Right lobe of liver (tissue), 6 donors: ENCODE results near the gene LPIN1. TPM values are rescaled to one million over a fixed set of nuclear protein-coding genes. Genes with fewer than 3 reads are reported as not detected.

ENCODE experiments used
- ATAC-seq, 4 donors: fragments of 200-7000 bp; cut with Tn5 transposase; one replicate each; pipeline ENCODE4 v1.9.1; 2020; ENCODE audit warnings: mild to moderate bottlenecking in 4 of 4, moderate library complexity in 4 of 4
- DNase-seq, 3 donors: peaks; one replicate each; pipeline ENCODE4 v3.0.0-alpha.2; 2020
- H3K27ac ChIP-seq, 3 donors: fragments of 200-600 bp; one replicate each; pipeline ENCODE4 v1.8.0; 2022
- H3K27me3 ChIP-seq, 2 donors: fragments of 200-600 bp; one replicate each; pipeline ENCODE4 v1.8.0; 2022
- H3K36me3 ChIP-seq, 4 donors: fragments of 200-600 bp; sonication (generic) in 1 of 4; one replicate each; pipeline versions ENCODE4 v1.5.1 to v1.8.0; 2017 to 2022; ENCODE audit warnings: control low read depth in 1 of 4
- H3K4me1 ChIP-seq, 4 donors: fragments of 200-600 bp; sonication (generic) in 1 of 4; one replicate each; pipeline versions ENCODE4 v1.5.1 to v1.8.0; 2017 to 2022; ENCODE audit warnings: control low read depth in 1 of 4
- H3K4me3 ChIP-seq, 3 donors: fragments of 200-600 bp; one replicate each; pipeline ENCODE4 v1.8.0; 2022
- H3K9me3 ChIP-seq, 4 donors: fragments of 200-600 bp; sonication (generic) in 1 of 4; one replicate each; pipeline versions ENCODE4 v1.5.1 to v1.8.0; 2017 to 2022; ENCODE audit warnings: control low read depth in 1 of 4
- POLR2A ChIP-seq: fragments of 450-650 bp; IDR thresholded peaks from one replicate; pipeline ENCODE4 v1.6.1; 2017; ENCODE audit warnings: antibody characterized with exemption, mild to moderate bottlenecking
- WGBS: methylation state at CpG from one replicate; pipeline ENCODE4 v1.1.6; 2018; ENCODE audit warnings: low coverage, low lambda C conversion rate; ENCODE audit not compliant: insufficient coverage; ENCODE audit errors: missing lambda C conversion rate; 5-methylcytosine and 5-hydroxymethylcytosine counted together
- intact Hi-C, 2 donors: fragments of 100-400 bp; cut with DNase I; formaldehyde crosslinking; loops; one replicate each; pipeline versions ENCODE4 v1.11.2 to v1.14.1; 2022
- total RNA-seq, 6 experiments: library from RNA; depleted of rRNA in 2 of 6; stranded (reverse); fragments of >200 nt in 2 of 6; fragmentation: NEBNext Ultra II Directional in 3 of 6; extraction: Animal tissue kit (Norgen Biotek cat#: 25700) in 3 of 6; gene quantifications; one replicate each; pipeline versions ENCODE4 v1.1.0 to v1.2.4, GENCODE V29; 2016 to 2023
- TF ChIP-seq, protein P1 (sequence below), 4 donors: fragments of 200-600 bp in 3 of 4; fragments of 450-650 bp in 1 of 4; IDR thresholded peaks; one replicate each; pipeline versions ENCODE4 v1.5.1 to v1.8.0; 2016 to 2022; ENCODE audit warnings: antibody characterized with exemption in 4 of 4, mild to moderate bottlenecking in 2 of 4
- donor health status: DM: no; HTN: yes; CAD: no.
- donor health status: DM: no; HTN: no; CAD: no.
- donor health status: DM: no; HTN: no; CAD: no.
- donor health status: DM: no; HTN: yes; CAD: no.
- donor health status: DM: no; HTN: yes; CAD: no.

LPIN1 gene
- total RNA-seq, 6 experiments from 2014 or later: 17.3 to 58.7 (median 29.1) TPM

DNA sequence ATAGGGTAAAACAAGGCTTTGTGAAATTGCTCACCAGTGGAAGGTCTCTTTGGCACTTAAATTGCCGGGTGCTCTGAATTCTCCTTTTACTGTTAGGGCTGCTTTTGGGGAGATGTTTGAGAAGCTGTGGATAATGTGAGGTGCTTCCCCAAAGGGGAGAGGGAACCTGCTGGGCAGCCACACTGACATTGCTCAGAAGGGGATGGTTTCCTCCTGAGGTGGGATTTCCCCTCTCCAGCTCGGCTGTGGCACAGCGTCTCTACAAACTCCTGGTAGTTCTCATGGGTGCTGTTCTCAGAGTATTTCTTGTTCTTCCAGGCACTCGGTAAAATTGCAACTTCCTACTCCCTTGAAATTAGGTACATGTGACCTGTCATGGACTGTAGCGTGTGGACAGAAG, 124.2 kb downstream of the LPIN1 start:
- DNase-seq (no peak), ATAC-seq (no peak)
- Histone ChIP-seq H3K27ac (no peak overlapping the region), H3K36me3 (no peaks in the 10 kb centered on the region), H3K9me3 (no peaks in the 10 kb centered on the region), H3K27me3 (no peaks in the 10 kb centered on the region), H3K4me1 (peaks cover 0 to 4% (median 1%) of the 10 kb centered on the region in 4 donors), H3K4me3 (no peak overlapping the region)
- TF ChIP-seq, protein P1, sequence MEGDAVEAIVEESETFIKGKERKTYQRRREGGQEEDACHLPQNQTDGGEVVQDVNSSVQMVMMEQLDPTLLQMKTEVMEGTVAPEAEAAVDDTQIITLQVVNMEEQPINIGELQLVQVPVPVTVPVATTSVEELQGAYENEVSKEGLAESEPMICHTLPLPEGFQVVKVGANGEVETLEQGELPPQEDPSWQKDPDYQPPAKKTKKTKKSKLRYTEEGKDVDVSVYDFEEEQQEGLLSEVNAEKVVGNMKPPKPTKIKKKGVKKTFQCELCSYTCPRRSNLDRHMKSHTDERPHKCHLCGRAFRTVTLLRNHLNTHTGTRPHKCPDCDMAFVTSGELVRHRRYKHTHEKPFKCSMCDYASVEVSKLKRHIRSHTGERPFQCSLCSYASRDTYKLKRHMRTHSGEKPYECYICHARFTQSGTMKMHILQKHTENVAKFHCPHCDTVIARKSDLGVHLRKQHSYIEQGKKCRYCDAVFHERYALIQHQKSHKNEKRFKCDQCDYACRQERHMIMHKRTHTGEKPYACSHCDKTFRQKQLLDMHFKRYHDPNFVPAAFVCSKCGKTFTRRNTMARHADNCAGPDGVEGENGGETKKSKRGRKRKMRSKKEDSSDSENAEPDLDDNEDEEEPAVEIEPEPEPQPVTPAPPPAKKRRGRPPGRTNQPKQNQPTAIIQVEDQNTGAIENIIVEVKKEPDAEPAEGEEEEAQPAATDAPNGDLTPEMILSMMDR (IDR thresholded peaks at IDR 0.05): no peak
- no peak for TF ChIP-seq POLR2A
- WGBS: 67% methylated on average over 1 of the region's 5 CpGs
- intact Hi-C loops: no loop called here

DNA sequence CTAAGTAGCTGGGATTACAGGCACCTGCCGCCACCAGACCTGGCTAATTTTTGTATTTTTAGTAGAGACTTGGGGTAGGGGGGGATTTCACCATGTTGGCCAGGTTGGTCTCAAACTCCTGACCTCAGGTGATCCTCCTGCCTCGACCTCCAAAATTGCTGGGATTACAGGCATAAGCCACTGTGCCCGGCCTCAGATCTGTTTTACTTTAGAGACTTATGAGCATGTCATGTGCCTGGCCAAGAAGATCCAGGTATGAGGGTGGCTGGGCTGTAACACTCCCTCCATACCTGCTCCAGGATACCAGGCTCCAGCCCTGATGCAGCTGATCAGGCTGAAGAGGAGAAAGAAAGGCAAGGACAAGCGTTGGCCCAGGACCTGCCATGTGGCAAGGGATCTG, 125.0 kb downstream of the LPIN1 start:
- Histone ChIP-seq H3K27me3 (no peaks in the 10 kb centered on the region), H3K27ac (no peak overlapping the region), H3K4me1 (peaks cover 0 to 4% (median 1%) of the 10 kb centered on the region in 4 donors), H3K9me3 (no peaks in the 10 kb centered on the region), H3K36me3 (no peaks in the 10 kb centered on the region), H3K4me3 (no peak overlapping the region)
- 94% methylated on average over 2 of the region's 4 CpGs for WGBS
- DNase-seq (no peak), ATAC-seq (no peak)
- intact Hi-C loops: no loop called here
- TF ChIP-seq, protein P1 (IDR thresholded peaks at IDR 0.05): no peak
- TF ChIP-seq POLR2A: no peak

DNA sequence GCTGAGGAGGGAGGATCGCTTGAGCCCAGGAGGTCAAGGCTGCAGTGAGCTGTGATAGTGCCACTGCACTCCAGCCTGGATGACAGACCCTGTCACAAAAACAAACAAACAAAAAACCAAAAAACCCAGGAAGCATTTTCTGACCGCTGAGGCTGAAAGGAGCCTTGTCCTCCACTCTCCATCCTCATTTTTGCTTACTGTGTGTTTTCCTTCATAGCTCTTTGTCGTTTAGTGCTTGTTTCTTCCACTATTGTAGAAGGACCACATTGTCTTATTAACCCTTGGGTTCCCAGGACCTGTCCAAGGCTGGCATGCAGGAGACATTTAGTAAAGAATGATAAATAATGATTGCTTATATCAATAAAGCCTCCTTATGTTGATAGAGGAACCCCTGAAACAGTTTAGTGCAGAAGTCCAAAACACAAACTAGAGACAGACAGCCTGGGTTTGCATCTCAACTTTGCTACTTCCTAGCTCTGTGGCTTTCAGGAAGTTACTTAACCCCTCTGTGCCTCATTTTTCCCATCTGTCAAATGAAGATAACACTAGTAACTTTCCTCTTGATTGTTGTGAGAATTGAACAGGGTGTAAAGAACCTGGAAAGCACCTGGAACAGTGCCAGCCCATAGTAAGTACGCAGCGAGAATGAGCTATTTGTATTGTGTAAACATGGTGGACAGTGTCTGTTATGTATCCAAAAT, 126.0 kb downstream of the LPIN1 start:
- H3K27me3 ChIP-seq: no peaks in the 10 kb centered on the region
- ATAC-seq (no peak), DNase-seq (no peak)
- no peak overlapping the region for H3K27ac ChIP-seq
- peaks cover 0 to 4% (median 1%) of the 10 kb centered on the region in 4 donors for H3K4me1 ChIP-seq
- WGBS: 25% methylated on average over 5 of the region's 5 CpGs
- H3K9me3 ChIP-seq: no peaks in the 10 kb centered on the region
- intact Hi-C loops: no loop called here
- no peak overlapping the region for H3K4me3 ChIP-seq
- no peaks in the 10 kb centered on the region for H3K36me3 ChIP-seq
- no peak for TF ChIP-seq POLR2A
- TF ChIP-seq, protein P1 (IDR thresholded peaks at IDR 0.05): no peak

DNA sequence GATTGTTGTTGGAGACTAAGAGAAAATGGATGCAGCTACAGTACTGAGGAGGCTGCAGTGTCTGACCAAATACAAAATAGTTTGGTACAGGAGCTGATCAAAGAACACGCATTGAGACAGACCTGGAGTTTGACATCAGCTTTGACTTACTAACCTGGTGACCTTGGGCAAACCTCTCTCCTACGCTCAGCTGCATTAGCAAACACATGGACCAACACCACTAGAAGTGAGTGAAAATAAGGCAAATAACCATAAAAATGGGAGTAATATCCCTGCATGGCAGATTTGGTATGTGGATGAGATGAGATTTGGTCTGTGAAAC, 126.5 kb downstream of the LPIN1 start:
- WGBS: 21% methylated on average over 2 of the region's 2 CpGs
- H3K27me3 ChIP-seq: no peaks in the 10 kb centered on the region
- peaks cover 0 to 4% (median 1%) of the 10 kb centered on the region in 4 donors for H3K4me1 ChIP-seq
- H3K36me3 ChIP-seq: no peaks in the 10 kb centered on the region
- H3K27ac ChIP-seq: no peak overlapping the region
- intact Hi-C loops: no loop called here
- no peak for TF ChIP-seq POLR2A
- TF ChIP-seq, protein P1 (IDR thresholded peaks at IDR 0.05): no peak
- ATAC-seq (peak; percentile 62 to 90 (median 72)), DNase-seq (no peak)
- no peak overlapping the region for H3K4me3 ChIP-seq
- no peaks in the 10 kb centered on the region for H3K9me3 ChIP-seq
